IPS-NIHi11 (cell line): Measurements from ENCODE around the gene SLC39A8.
A peak's percentile ranks its signal among the peaks of the same experiment; 100 is the strongest.

Experiments used
- DNase-seq: peaks from one replicate; pipeline ENCODE4 v3.0.0; 2012; ENCODE audit warnings: mixed read lengths, low spot score

The SLC39A8 gene

DNA sequence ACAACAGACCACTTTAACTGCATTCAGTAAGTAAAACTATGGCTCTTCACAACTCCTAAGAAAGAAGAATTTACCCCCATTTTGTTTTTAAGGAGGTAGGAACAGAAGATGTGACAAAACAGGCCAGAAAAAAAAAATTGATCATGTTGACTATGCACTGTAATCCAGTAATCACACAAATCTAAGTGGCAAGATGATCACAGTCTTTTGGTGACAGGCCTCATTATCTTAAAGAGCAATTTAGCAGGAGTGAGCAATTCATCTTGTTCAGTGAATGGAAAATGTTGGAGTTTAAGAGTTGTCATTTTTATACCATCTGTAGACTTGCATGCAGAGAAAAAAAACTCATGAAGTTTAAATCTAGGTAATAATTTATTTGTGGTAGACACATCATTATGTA is 115.1 kb downstream of the SLC39A8 start:
- no peak for DNase-seq

DNA sequence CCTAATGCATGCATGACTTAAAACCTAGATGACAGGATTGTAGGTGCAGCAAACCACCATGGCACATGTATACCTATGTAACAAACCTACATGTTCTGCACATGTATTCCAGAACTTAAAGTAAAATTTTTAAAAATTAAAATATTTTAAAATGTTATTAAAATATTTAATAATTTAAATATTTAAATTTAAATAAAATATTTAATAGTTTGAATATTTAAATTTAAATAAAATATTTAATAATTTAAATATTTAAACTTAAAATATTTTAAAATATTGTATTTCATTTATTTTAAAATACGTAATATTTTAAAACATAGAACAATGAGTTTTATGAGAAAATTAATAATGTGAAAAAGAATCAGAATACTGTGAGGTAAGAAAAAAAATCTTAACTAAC is 117.9 kb downstream of the SLC39A8 start:
- no peak for DNase-seq

DNA sequence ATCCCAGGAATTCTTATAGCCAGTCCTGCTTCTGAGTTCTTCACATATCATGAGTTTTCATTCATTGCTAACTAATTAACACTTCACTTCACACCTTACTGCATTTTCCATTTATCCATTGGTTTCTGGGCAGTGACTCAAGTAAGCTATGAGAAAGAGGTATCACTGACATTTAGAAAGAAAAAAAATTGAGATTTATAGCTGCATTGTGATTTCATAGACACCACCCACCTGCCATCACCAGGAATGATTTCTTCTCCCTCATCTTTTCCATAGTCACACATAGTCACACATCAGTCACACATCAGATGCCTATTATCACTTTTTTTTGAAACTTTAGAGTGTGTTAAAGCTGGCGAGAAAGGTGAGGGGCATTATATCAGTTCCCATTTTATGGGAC is 121.8 kb downstream of the SLC39A8 start:
- DNase-seq = no peak

DNA sequence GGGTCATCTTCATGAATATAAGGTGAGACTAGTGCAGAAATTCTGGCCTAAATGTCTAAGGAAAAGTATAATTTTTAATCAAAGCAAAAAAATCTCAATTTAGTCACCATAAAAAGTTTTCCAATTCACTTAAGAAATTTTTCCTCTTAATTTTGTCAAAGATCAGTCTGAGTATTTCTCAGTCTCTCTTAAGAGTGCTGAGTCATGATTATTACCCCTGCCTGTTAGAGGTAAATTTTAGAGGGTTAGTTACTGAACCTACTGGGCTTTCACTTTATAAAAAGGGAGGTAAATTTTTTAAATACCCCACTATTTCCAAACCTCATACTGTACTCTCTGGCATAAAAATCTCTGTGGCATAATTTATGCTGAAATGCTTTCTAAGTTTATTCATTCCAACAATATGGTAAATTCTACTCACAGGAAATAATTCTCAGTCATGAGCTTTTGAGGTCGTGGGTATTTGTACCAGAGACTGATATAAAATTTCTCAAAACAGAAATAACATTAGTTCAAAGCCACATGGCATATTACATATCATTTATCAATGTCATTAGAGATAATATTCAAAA is 122.4 kb downstream of the SLC39A8 start:
- no peak for DNase-seq

DNA sequence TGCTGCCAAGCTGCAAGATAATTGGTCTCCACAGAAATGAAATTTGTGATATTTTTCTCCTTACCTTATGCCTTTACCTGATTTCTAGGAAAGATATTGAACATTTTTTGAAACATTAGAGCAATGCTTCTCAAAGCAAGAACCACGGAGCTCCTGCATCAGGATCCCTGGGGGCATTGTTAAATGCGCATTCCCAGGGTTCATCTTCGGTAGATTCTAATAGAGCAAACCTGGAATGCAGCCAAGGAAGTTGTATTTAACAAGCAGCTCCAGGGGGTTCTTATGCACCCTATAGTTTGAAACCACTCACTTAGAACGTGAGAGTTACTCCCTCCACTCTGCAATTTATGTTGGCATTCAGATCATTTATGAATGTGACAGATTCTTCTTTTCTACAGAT is 126.2 kb downstream of the SLC39A8 start:
- peak; percentile 23 for DNase-seq

DNA sequence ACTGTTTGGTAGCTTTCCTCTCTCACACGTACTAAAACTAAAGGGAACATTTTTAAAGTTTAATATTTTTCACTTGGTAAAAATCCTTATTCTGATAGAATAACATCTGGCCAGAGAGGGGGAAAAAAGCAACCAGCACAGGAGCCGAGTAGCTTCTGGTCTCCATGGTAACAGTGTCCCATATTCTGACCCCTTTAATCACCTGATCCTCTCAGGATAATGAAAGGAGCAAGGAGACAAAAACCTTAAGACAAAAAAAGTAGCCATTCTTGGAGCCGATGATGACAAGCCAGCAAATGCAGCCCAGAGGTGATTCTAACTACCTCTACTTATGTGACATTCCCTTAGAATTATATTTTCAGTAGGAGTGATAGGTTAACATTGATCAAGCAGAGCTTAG is 126.6 kb downstream of the SLC39A8 start:
- DNase-seq = no peak

DNA sequence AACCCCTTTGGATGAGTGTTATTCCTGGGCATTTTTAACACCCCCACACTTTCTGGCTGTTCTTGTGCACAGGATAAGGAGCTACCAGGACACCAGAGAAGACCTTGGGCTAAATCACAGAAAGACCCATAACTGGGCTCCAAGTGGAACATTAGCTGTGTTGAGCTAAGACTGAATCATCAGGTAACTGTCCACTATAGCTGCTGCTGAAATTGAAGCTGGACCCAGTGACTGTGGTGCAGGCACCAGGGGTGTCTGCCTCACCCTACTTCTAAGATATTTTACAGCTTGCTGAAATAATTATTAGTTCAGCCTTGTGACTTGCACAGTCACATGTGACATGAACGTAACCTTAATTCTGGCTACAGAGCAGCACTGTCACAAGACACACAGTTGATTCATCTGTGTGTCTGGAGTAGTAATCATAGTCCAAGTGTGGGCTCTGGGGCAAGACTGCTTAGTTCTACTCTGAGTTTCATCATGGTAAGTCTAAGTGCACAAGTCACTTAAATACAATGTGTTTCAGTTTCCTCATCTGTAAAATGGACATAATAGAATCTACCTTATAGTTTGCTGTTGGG is 127.4 kb downstream of the SLC39A8 start:
- no peak for DNase-seq

DNA sequence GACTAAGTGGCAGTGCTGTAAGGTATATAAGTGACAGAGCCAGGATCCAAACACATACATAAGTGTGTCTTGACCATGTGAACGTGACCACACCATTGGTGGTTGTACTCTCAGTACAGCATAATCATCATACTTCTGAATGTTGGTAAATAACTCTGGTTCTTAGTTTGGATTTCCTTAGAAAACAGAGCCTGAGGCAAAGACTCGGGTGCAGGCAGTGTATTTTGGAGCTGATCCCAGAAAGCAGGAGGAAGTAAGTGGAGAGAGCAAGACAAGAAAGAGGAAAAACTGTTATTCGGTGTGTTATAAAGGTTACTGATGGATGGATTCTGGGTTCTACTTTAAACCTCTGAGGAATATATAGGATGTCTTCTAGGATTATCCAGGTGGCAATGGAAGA is 127.9 kb downstream of the SLC39A8 start:
- no peak for DNase-seq

DNA sequence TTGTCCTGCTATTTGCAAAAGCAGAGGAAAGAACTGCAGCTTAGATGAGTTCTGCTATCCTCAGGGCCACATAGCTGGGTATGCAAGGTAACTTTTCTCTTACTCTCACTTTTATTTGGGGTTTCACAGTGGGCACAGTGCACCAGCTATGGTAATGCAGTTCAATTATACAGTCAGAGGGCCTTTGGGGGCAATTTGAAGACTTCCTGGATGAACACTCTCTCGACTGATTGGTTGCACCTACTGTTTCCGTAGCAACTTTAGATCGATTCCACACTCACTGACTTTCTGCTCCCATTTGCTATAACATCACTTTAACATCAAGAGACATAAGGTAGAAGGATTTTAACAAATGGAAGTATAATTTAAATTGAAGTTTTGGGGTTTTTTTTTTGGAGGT is 128.6 kb downstream of the SLC39A8 start:
- DNase-seq = no peak

DNA sequence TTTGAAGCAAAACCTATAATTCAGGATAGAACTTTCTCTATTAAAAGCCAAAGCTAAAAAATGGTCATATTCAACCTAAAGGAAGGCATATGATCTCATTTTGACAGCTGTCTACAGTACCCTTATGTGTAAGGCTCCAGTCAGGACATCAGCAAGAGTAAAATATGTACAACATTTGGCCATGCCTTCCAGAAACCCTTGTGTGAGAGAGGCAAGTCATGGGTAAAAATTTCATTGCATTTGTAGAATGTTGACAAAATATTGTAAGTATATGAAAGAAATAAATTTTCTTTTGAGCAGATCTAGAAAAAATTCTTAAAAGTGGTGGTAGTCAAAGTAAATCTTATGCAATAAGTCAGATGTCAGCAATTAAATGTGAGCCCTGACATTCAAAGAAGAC is 132.3 kb downstream of the SLC39A8 start:
- no peak for DNase-seq
